Stimulated activated CD8-positive, alpha-beta memory T cell treated with anti-CD3 and anti-CD28 coated beads, Interleukin-15, amount 100 ng/mL, for 48 hours (primary cell): ENCODE results near the gene MMRN1.

ENCODE experiments used
- DNase-seq, 2 donors: peaks; one replicate each; pipeline ENCODE4 v3.0.0-alpha.2; 2020; ENCODE audit warnings: low read depth in 2 of 2

Gene MMRN1

GRCh38 chr4:89995006-89995405, 100.4 kb downstream of the MMRN1 start:
- no peak for DNase-seq

DNA sequence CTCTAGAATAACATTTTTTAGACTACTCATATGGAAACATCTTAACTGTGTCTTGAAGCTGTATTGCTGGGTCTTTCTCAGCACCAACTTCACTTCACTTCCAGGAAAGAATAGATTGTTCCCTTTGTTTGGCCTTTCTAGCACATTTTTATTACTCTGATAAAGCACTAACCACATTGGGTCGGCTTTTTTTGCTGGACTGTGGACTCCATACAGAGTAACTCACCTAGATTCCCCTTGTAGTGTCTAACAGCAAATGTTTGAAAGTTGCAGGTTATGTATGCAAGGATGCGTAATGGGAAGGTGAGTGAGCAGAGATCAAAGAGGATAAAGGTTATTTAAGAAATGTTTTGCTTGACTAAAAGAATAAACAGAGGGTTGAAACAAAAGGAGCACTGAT, 101.2 kb downstream of the MMRN1 start:
- DNase-seq, result no peak

DNA sequence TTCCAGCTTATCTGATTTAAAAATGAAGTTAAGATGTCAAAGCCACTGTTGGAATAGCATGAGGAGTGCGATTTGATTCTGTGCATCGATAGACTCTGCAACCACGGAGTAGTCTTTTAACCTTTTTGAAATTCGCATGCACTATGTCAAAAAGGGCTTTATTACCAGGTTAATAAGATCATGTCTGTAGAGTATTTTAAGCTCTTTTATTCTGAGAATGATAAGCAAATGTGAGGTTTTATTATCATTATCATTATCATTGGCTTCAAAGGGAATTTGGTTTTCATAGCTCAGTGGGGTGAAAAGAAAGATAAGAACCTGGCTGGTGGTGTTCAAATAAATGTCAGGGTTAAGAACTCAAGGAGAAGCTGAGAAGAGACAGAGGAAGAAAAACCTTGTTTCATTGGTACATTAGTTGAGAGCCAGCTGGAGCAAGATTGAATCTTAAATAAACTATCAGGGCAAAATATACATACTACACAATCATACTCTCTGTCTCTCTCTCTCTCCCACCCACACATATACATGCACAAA, 102.6 kb downstream of the MMRN1 start:
- no peak for DNase-seq

GRCh38 chr4:89998469-89999011, 103.9 kb downstream of the MMRN1 start:
- DNase-seq, result no peak

GRCh38 chr4:90001023-90001422, 106.4 kb downstream of the MMRN1 start:
- DNase-seq, result no peak

GRCh38 chr4:90002441-90003062, 107.9 kb downstream of the MMRN1 start:
- DNase-seq, result no peak
